Measurements from ENCODE around the gene RIMBP2.

DNA sequence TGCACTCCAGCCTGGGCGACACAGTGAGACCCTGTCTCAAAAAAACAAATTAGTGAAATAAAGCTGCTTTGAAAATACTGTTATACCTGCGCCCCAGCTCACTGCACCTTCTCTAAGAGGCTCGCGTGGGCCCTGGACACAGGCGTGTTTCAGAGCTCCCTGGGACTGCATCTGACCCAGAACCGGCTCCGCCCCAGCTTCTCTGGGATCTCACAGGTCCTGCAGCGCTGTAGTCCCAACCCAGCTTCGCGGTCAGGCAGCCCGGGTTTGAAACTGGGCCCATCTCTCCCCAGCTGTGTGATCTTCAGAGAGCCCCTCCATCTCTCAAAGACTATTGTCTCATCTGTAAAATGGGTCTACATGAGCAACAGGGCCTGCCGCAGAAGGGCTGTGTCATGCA is 7.5 kb downstream of the RIMBP2 start:
- TF ChIP-seq U2AF2 (optimal IDR thresholded peaks at IDR 0.05; ENCODE audit: low read depth, low read length) (no peak), ZBTB49 (CRISPR knock-in tag; IDR thresholded peaks at IDR 0.05; ENCODE audit: borderline replicate concordance) (no peak), CHD2 (IDR thresholded peaks at IDR 0.05; ENCODE audit: low read depth, low read length) (no peak), ZNF445 (CRISPR knock-in tag; IDR thresholded peaks at IDR 0.05; ENCODE audit: low read depth) (no peak), SRF (CRISPR knock-in tag; IDR thresholded peaks at IDR 0.05) (no peak), MED1 (CRISPR knock-in tag; IDR thresholded peaks at IDR 0.05; ENCODE audit: borderline replicate concordance) (no peak), ZFP36 (IDR thresholded peaks at IDR 0.05; ENCODE audit: low read depth, low read length, partially characterized antibody) (no peak), RBBP5 (IDR thresholded peaks at IDR 0.05; ENCODE audit: borderline replicate concordance, insufficient read depth, low read length, poor library complexity, severe bottlenecking) (no peak), CTCF (IDR thresholded peaks at IDR 0.05 in 2 of 3, conservative IDR thresholded peaks at IDR 0.05 in 1 of 3; ENCODE audit: insufficient read depth in 2 of 3, low read depth in 1 of 3, low read length in 3 of 3) (no peak)

Measured in K562 (cell line).